Astrocyte of the spinal cord (primary cell): ENCODE results near the gene SOX1.

Source experiments
- DNase-seq: peaks from one replicate; pipeline ENCODE4 v3.0.0; 2011; ENCODE audit warnings: low read depth, low spot score
- H3K4me3 ChIP-seq: 2 replicates; pipeline ENCODE4 v1.5.1; 2011; ENCODE audit warnings: low read depth, mild to moderate bottlenecking, low read length, moderate library complexity
- in situ Hi-C: cut with HindIII; loops from 2 replicates; pipeline ENCODE4 v1.10.0; 2017; ENCODE audit warnings: low sequenced_read_pairs
- TF ChIP-seq, protein P1 (sequence below): IDR thresholded peaks from 2 replicates; pipeline ENCODE4 v1.5.1; 2012; ENCODE audit warnings: low read depth, mild to moderate bottlenecking, low read length, inconsistent platforms

SOX1 gene

DNA sequence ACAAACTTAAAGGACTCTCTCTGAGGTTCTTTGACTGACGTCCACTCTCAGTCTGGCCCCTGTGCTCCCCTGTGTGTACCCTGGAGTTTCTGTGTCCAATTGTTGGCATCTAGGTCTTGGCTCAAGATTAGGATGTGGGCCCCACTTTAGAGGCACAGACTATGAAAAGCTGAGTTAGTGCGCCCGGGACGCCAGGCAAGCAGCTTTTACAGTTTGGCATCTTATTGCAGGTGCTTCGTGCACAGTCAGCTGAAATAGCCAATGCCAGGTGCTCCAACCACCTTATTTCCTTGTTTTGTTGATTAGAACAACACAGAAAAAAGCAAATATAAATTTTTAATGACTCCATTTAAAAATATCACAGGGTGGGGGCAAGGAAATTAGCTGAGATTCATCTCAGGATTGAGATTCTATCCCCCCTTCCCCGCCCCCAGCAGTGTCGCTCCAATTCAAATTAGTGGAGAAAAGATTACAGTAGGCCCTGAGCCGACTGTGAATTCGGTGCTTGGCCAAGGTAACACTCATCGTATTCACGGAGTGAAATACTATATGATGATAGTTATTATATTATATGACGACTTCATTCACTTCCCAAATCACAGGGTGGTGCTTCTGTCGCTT, 4.3 kb downstream of the SOX1 start:
- in situ Hi-C loops = no loop called here
- no peak overlapping the region for H3K4me3 ChIP-seq
- DNase-seq = no peak
- TF ChIP-seq, protein P1, sequence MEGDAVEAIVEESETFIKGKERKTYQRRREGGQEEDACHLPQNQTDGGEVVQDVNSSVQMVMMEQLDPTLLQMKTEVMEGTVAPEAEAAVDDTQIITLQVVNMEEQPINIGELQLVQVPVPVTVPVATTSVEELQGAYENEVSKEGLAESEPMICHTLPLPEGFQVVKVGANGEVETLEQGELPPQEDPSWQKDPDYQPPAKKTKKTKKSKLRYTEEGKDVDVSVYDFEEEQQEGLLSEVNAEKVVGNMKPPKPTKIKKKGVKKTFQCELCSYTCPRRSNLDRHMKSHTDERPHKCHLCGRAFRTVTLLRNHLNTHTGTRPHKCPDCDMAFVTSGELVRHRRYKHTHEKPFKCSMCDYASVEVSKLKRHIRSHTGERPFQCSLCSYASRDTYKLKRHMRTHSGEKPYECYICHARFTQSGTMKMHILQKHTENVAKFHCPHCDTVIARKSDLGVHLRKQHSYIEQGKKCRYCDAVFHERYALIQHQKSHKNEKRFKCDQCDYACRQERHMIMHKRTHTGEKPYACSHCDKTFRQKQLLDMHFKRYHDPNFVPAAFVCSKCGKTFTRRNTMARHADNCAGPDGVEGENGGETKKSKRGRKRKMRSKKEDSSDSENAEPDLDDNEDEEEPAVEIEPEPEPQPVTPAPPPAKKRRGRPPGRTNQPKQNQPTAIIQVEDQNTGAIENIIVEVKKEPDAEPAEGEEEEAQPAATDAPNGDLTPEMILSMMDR = no peak

DNA sequence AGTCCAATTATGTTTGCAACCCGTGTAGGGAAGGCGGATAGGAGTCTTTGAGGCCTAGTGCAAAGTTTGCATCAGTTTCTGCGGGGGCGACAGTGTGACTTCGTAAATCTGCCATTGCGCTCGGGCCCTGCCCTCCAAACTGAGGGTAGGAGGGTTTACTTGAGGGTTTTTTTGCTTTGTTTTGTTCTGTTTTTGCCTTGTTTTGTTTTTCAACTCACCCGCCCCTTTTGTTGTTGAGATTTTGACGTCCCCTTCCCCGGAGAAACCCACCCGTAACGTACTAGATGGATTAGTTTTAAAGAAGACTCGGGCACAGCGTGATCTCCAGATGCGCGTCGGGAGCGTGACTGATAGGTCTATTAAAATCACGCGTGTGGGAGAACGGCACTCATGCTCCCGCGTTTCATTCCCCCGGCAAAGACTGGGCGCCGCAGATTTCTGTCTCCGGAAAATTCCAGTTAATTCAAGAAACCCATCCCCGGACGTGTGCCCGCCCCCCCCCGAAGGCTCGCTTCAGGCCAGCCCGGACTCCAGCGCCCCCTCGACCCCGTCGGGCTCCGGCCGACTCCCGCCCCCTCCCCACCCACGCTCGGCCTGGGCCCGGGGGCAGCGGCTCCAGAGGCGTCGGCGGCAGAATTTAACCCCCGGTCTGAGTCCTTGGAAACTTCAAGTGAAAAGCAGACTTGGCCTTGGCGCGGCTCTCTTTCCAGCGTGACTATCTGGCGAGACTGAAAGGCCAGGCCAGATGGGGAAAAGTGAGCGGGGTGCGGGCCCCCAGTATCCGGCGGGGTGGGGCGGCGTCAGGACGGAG, 5.0 kb downstream of the SOX1 start:
- in situ Hi-C loops = no loop called here
- TF ChIP-seq, protein P1 = no peak
- H3K4me3 ChIP-seq = no peak overlapping the region
- no peak for DNase-seq

DNA sequence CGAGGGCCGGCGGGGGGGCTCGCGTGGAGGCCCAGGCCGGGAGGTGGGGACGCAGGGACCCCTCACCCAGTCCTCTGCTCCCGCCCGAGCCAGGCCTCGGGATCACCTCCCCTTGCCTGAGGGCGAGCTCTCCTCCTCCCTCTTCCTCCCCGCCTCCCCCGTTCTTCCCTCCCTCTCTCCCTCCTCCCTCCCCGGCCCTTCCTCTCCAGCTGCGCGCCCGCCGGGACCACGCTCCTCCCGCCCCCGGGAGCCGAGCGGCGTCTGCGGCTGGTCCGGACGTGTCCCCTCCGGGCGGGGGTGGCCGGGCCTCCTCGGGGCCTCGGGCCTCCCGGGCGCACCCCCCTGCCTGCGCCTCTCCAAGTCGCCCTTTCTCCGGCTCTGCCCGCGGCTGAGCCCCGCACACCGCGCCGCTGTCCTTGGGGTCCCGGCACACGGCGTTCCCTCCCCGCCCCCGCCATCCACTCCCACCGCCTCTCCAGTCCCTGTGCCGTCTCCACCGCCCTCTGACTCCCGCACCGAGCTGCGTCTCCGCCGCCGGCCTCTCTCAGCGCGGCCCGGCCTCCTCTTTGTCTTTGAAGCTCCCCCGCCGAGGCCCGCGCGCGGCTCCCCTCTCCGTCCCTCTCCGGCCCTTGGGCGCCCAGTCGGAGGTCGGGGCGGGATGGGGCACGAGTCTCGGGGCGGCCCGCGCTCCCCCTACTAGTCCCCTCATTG, 5.7 kb downstream of the SOX1 start:
- TF ChIP-seq, protein P1 = no peak
- in situ Hi-C loops = no loop called here
- no peak for DNase-seq
- H3K4me3 ChIP-seq = no peak overlapping the region

DNA sequence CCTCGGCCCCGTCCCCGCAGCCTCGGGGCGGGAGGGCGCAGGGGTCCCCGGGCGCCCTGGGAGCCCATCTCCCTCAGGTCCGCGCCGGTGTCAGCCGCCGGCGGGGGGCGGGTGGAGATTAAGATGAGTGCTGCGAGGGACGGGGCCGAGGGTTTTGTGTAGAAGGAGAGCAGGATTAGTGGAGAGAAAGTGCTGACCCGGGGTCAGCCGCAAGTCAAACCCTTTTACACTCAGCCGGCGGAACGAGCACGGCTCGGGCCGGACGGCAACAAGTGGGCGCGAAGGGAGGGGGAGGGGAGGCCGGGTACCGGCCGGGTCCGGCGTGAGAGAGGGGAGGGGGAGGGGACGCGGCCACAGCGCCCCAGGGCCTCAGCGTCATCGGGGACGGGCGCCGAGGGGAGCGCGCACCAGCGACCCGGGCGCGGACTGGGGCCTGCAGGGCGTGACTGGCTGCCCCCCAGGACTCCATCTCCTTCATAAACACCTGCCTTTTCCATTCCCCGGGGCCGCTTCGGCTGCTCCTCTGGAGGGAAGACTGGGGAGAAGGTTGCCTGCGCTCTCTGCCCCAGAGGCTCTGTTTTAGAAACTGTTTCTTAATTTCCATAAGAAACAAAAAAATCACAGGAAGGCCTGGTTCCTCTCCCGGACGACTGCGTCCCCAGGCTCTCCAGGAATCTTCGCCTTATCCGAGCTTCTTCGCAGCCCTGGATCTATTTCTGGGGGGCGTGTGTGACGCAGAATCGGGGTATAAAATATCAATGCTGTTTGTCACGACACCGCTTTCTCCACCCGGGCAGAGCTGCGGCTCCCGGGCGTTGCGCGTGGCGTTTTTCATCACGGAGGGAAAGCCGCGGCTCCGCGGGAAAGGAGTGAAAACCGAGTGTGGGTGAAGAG, 6.5 kb downstream of the SOX1 start:
- no peak overlapping the region for H3K4me3 ChIP-seq
- TF ChIP-seq, protein P1 = no peak
- in situ Hi-C loops = no loop called here
- no peak for DNase-seq

DNA sequence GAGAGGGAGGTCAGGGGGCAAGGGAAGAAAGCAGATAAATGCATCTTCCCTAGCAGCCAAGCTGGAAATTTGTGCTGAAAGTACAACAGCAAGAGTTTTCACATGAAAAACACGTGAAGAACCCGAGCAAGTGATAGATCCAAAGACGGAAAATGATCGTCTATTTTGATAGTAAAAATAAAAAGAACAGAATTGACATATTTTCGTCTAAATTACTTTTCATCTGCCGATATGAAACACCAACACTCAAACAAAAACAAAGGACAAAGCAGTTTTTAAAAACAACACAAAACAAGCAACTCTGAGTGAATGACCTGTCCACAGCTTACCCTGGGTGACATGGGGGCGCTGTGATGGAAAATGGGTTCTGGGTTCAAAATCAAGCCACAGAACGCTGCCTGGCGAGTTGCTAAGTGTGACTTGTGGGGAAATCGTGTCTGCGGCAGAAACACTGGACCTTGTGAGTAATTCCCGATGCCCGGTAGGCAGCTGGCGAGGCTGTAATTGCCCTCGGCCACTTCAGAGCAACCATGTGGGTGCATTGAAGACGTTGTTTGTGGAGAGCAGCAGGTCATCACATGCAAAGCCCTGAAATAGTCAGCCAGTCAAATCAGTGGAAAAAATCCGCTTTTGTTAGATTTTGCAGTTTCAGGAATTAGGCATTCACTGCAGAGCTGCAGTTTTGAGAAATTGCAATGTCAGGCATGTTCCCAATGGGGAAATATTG, 7.4 kb downstream of the SOX1 start:
- in situ Hi-C loops = no loop called here
- TF ChIP-seq, protein P1 = no peak

More for the DNA sequence above, 7.4 kb downstream of the SOX1 start:
- no peak overlapping the region for H3K4me3 ChIP-seq
- DNase-seq = no peak
